TTC549 (cell line): ENCODE data around the gene KRT85.

Source experiments
- FAIRE-seq: peaks from 2 replicates; lab custom pipeline; 2012; peaks lifted over from hg19 to GRCh38; lab: Jason Lieb, UNC

KRT85 gene

DNA sequence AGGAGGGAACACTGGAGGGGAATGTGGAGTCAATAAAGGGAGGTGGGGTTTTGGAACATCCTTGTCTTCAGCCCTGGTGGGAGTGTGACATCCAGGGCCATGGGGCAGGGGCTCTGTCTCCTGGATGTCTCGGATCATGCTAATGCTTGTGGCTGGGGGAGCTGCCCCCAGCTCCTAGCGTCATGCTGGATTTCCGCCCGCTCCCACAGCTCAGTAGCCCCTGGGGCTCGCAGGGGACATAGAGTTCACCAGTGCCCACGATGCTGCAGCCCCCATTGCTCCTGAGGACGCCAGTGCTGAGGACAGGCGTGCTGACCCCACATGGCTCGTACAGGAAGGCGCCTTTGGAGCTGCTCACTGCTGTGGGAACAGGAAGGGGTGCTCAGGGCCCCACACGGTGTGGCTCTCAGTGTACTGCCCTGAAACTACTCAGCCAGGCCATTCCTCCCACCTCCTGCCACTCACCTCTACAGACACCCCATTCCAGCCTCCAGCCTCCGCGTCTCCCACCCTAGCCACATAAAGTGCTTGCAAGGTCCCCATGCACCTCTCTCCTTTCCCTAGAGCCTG lies 27.6 kb upstream of the KRT85 start:
- no peak for FAIRE-seq

DNA sequence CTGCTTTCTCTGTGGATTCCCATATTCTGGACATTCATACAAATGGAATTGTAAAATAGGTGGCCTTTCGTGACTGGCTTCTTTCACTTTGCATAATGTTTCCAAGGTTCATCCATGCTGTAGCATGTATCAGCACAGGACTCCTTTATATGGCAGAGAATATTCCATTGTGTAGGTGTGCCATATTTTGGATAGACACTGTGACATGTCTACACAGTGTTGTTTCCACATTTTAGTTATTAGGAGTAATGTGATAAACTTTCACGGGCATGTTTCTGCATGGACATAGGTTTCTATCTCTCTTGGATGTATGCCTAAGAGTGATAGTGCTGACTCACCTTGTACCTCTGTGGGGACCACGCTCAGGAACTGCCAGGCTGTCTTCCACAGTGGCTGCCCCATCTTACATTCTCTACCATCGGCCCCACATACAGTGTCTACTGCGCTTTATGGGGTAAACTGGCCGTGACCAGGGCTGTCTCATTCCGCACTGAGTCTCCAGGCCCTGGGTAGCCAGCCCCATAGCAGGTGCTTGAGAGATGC lies 25.3 kb upstream of the KRT85 start:
- no peak for FAIRE-seq

DNA sequence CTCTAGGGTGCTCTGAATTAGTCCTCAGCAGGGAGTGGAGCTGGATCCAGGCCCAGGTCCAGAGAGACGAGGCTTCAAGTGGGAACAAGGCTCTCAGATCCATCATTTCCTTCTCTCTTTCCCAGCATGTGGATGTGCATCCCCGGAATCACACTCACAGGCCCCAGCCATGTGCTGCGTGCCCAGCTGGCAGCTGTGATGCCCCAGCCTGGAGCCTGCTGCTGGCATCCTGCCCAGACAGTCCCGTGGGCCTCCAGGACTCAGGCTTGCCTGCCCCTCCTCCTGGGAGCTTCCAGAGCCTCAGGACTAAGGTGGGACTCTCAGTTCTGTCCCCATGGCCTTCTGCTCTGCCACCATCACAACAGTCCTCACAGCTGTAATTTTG lies 24.3 kb upstream of the KRT85 start:
- no peak for FAIRE-seq

DNA sequence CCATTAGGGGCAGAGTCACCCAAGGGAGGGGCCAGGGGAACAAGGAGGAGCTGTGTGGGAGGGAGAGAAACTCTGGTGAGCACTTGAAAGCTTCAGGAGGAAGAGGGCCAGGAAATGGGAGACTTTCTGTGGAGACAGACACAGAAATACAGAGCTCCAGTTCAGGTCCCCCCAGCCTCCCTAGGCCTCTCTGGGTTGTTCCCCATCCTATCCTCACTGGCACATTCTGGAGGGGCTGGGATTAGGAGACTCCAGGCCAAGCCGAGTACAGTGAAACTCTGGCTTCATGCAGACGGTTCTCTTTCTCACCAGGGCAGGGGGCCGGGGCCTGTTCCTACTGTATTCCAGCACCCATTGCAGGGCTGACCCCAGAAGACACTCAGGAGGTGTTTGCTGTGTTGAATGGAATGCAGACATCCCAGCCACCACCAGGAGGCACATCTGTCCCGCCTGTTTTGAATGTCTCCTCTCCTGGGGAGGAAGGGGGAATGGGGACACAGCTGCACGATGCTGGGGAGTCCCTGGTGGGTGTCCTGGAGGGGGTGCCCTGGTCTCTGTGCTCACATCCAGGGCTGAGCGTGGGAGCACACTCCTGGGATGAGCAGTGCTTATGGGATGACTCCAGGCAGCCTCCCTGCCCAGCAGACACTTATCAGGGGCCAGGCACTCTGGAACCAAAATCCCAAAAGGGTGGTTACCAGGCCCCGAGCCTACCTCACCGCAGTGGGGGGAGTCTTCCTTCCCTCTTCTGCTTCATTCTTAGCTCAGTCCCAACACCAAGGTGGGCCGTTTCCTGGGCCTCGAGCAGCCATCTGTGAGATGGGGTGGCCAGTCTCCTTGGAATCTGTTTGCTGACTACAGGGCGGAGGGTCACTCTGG lies 23.7 kb upstream of the KRT85 start:
- FAIRE-seq, result no peak

DNA sequence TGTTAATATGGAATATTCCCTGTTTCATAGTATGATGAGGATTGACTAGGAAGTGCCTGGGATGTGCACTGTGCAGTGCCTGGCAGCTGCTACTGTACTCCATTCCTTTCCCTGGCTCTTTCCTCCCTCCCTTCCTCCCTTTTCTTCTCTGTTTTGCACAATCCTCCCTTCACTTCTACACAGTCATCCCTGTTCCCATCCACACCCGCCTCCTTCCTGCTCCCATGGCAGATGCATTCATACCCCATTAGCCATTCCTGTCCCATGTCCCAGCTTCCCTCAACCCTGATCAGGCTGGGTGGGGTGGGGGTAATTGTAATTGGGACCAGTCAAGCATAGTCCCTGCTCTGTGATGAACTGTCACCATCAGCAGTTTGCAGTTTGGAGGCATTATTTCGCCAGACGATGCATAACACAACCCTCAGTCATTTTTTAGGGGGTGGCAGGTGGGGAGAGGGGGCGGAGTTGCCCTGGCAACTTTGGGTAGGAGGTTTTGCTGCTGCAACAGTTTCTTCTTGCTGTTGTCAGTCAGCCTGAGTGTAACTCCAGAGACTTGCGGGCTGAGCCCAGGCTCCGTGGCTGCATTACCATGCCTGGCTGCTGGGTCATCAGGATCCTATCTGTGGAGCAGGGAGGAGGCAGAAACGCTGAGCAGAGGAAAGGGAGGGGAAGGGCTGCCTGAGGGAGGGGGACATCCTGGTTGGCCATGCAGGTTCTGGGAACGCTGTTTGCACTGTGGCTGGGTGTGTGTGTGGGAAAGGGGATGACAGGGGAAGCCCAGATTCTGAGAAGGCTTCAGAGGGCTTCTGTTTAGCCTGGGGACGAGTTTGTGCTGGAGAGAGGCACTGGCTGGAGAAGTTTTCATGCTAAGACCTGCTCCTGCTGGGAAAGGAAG lies 22.3 kb upstream of the KRT85 start:
- no peak for FAIRE-seq

DNA sequence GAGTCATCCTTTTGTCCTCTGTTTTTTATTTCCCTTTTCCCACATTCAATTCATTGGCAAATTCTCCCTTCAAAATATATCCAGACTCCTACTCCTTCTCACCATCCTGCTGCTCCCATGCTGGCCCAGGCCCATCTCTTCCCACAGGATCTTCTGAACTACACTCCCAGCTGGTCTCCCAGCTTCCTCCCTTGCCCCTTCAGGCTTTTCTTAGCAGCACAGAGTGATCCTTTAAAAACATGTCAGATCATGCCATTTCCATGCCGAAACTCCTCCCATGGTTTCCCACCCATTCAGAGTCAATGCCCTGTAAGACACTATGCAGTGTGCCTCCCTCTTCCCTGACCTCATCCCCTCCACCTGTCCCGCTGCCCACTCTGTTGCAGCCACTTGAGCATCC lies 20.6 kb upstream of the KRT85 start:
- no peak for FAIRE-seq

DNA sequence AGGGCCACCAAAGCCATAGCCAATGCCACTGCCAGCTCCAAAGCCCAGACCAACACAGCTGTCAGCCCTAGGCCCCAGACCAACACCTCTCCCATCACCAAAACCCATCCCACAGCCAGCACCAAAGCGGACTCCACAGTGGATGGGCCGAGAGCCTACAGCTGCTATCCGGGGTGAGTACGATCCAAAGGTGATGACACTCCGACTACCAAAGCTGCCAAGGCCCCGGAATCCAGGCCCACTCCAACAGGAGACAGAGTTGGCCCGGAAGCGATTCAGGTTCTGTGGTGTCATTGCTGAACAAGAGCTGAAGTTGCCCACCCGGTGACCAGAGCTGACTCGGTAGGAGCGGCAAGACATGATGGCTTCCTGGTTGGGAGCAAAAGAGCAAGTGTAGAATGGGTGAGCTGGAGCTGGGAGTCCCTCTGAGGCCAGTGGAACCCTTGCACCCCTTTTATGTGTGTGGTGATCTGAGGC lies 18.0 kb upstream of the KRT85 start, which contains the start of gene KRT84:
Gene KRT84 (minus strand): TSS at position 427 of the 477 bp plus-strand sequence. CDS start 67 bp downstream, at position 360.
- no peak for FAIRE-seq

DNA sequence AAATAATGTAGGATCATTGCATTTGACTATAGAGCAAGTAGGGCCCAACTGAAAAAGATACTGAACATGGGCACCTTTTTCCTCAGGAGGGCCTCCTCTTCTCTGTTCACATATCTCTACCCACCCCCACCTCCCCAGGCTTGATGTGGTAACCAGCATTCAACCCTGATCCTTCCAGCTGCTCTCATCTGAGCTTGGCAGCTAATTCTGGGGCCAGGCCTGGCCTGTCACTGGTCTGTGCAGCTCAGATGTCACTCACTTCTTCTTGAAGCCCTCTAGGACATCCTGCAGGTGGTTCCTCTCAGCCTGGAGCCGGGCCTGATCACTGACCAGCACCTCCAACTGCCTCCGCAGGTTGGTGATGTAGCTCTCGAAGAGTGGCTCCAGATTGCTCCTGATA lies 16.1 kb upstream of the KRT85 start:
- FAIRE-seq, result no peak

DNA sequence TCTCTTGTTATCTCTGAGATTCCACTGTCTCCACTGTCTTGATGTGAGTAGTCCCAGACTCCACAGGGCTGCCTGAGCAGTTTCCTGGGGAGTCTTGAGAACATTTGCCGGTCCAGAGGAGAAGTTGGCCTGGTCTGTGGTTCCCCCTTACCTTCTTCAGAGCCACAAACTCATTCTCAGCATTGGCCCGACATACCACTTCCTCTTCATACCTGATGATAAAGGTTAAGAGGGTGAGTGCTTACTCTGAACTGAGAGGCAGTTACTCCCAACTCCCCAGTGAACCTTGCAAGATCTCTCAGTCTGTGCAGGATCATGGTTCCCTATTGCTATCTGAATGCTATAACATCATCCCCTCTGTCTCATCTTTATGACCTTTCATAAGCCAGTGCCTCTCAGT lies 15.6 kb upstream of the KRT85 start:
- FAIRE-seq, result no peak

DNA sequence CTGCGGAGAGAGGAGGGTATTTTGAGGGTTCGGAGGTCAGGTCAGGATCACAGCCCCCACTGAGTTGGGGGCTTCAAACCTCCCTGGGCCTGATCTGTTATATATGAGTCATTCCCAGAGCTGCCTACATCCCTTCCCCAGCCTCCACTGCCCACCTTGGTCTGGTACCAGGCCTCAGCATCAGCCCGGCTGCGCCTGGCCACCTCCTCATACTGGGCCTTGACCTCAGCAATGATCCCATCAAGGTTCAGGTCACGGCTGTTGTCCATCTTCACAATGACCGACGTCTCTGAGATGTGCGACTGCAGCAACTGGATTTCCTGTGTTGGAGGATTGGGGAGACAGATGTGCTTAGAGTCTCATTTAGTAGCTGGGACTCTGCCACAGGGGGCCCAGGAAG lies 13.9 kb upstream of the KRT85 start:
- no peak for FAIRE-seq

DNA sequence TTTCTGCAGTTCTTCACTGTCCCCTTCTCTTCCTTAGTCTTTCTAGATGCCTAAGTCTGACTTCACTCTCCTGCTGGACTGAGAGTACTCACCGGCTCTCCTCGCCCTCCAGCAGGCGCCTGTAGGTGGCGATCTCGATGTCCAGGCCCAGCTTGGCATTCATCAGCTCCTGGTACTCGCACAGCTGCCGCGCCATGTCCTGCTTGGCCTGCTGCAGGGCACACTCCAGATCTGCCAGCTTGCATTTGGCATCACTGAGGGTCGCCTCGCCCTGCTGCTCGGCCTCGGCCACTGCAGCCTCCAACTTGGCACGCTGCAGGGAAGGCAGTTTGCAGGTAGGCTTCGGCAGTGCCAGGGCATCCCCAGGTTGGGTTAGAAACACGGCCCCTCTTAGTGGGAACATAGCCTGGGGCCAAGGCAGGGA lies 13.0 kb upstream of the KRT85 start:
- FAIRE-seq, result no peak

DNA sequence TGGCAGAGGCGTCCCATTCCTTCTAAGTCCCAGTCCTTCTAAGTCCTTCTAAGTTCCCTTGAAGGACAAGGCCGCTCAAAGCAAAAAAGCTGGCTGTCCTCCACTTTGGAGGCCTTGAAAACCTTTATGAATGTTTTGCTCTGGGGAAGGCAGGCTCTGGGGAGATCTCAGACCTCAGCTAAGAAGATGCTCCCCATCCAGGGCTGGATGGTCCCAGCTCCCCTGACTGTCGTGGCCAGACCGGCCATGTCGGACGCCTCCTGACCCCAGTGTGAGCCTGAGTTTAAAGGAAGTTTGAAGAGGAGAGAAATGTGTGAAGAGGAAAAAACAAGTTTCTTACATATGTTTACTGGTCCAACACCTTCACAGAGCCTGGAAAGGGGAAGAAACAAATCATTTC lies 12.3 kb upstream of the KRT85 start:
- no peak for FAIRE-seq

DNA sequence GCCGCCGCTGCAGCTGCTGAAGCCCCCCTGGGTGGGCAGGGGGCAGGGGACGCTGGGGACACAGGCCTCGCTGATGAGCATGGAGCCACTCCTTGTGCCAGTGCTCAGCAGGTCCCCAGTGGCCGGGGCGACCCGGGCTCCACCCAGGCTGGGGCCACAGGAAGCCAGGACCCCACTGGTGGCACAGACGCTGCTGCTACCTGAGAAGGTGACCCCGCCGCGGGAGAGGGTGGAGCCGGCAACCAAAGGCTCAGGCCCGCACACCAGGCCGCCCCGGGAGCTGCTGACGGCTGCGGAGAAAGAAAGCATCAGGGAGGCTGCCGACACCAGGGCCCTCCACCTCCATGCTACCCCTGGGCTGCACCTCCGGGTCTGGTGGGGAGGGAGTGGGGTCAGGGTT lies 10.8 kb upstream of the KRT85 start:
- no peak for FAIRE-seq

DNA sequence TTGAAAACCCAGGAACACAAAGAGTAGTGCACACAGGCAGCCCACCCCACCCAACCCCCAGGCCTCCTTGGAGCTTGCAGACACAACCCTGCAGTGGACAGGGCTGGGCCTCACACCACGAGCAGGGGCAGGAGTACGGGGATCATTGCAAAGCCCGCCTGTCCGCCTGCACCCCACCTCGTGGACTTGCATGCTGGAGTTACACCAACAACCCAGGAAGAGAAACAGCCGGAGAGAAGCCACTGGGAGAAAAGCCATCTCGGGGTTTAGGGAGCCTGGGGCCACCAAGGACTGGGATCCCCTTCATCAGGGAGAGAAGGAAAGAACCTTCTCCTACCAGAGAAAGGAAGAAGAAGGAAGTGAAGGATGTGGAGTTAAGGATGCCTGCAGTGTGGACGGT lies 10.0 kb upstream of the KRT85 start:
- no peak for FAIRE-seq

DNA sequence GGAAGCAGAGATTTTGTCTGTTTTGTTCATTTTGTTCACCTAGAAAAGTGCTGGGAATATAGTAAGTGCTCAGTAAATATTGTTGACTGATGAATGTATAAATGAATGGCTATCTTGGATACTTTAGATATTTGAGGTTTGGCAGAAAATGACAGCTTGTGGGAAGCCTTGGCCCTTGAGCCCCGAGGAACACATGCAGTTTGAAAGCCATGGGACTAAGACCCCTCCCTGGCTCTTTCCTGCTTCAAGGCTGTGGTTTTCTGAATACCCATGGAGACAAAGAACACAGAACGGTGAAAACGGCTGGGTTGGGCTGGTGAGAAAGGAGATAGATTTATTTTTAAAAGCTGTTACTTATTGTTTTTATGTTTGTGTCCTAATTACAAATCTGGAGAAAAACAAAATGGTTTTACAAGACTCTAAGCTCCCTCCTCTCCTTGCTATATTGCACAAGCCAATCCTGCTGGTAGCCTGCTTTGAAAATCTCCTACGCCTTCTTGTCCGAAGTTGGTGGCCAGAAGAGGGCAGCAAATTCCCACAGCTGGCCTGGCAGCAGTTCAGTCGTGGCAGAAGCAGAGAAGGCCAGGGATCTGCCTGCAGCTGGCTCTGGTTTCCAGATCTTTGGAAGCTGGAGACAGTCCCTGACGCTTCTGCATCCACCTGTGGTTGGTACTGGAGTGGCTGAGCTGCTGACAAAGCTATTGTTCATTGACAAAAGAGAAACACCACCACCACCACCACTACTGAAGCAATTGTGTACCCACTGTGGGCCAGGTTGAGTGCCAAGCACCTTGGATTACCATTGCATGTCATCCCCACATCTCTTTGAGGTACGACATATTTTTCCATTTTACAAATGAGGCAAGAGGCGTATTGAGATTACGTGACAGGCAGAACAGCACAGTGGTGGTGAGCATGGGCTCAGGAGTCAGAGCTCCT lies 5.2 kb upstream of the KRT85 start:
- peak; percentile 52 for FAIRE-seq

DNA sequence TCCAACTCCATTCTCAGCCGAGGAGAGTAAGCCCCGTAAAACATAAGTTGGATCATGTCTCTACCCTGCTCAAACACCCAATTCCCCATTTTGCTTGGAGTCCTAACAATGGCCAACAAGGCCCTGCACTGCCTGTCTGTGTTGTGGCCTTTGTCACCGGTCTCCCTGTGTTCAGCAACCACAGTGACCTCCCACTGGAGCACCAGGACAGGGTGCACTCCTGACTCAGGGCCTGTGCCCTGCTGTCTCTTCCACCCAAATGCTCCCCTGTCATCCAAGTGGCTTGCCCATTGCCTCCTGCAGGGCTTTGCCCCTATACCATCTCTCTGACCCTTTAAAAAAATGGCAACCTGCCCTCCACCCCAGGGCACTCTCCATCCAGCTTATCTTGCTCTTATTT lies 4.4 kb upstream of the KRT85 start:
- FAIRE-seq, result no peak

DNA sequence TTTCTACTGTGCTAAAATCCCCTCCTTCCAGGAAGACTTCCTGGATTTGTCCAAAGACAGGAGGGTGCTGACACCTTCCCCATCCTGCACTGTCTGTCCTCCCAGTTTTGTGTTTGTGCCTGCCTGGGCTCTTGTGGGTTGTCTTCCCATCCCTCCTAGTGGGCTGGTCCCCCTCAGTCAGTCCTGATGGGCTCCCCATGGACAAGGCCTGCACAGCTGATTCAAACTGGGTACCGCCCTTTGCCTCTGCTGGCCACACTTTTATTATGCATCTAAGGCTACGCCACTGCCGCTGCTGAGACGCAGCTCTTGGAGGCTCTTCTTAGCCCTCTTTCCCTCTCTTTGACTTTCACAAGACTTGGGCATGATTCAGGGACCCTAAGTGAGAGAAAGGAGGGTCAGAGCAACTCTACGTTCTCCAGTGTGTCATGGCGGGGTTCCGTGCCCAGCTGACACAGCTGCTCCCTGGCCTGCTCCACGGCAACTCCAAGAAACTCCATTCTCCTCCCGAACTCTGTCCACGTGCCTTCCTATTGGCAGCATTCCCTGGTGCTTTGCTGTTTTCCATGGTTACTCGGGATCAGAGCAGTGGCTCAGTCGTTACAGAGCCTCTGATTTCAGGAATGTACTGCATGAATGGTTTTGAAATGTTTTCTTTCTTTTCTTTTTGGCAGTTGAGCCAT lies 3.8 kb upstream of the KRT85 start:
- FAIRE-seq, result no peak

DNA sequence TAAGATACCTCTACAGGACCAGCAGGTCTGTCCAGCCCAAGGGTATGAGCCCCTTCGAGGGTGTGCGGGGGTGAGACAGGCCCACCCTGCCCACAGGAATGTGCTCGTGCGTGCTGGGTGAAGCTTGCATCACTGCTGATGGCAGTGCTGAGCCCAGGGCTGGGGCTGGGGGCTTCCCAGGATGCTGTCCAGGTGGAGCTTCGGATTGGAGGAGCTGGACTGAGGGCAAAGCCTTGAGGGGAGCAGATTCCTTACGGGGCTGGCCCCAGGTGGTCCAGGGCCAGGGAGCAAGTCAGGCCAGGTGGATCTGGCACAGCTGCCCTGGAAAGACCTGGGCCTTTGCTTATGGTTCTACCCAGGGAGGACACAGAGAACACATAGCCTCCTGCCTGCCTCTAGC lies 2.5 kb upstream of the KRT85 start:
- no peak for FAIRE-seq

DNA sequence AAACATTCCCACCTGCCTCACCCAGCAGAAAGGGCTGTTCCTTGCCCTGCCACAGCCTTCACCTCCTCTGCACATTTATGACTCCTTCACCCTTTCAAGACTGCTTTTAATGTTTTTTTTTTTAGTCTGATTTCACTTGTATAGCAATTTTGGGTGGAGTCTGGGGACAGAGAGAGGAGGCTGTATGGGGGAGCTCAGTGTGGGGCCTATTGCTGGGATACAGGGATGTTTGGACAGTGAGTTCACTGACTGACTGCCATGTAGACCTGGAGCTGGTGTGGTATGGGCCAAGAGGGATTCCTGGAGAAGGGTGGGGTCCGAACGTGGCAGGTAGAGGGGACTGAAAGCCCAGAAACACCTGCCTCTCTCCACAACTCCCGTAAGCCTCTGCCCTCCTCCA lies 1.9 kb upstream of the KRT85 start:
- FAIRE-seq, result no peak

DNA sequence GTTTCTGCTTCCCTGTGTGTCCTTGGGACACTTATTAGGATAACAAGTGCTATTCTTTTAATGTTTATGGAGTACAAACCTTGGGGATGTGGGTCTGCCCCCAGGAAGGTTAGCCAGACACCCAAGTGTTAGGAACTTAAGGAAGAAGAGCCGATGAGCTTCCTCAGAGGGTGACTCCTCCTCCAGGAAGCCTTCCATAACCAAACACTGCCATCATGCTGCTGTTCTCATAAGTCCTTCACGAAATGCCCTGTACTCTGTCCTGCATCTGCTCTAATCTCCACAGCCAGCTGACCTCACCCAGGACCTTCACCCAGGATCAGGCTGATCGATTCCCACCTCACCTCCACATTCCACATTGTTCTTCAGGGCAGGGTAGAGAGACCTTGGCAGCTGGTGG lies 1.2 kb upstream of the KRT85 start:
- FAIRE-seq, result no peak

DNA sequence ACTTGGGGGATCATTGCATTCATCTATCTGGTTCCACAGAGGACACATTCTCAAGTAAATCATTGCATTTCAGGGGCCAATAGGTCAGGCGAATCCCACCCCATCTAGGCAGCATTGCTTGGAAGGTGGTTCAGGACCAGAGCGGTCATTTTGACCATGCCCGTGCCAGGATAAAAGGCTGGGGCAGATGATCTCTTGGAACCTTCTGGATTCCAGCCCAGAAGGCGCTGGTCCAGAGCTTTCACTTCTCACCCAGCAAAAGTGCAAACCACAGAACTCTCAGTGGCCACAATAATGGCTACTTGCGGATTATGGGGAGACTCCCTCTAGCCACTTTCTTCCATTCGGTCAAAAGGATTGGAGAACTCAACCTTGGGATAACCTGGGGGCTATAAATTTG lies 595 bp upstream of the KRT85 start:
- FAIRE-seq, result no peak
